Memory B cell (primary cell): ENCODE data around the gene VAT1.
A peak's percentile ranks its signal among the peaks of the same experiment; 100 is the strongest.
"Not testable (repeated sequence)": the region's sequence is repeated elsewhere in the genome, so short reads cannot be mapped to it uniquely, and the experiment has no call there.

Experiments
- ATAC-seq: fragments of 150-1000 bp; cut with Tn5 transposase; 2 replicates; pipeline ENCODE4 v1.10.0; 2021; ENCODE audit warnings: low read depth, mild to moderate bottlenecking, moderate library complexity
- DNase-seq, 2 donors: peaks; one replicate each; pipeline ENCODE4 v3.0.0; 2022; ENCODE audit warnings: low spot score in 2 of 2
- H3K27ac Mint-ChIP-seq: one replicate; pipeline ENCODE4 v1.8.0; 2022; ENCODE audit warnings: mild to moderate bottlenecking, moderate library complexity, mixed read lengths
- H3K27me3 Mint-ChIP-seq: one replicate; pipeline ENCODE4 v1.8.0; 2022; ENCODE audit warnings: mixed read lengths
- H3K36me3 Mint-ChIP-seq: one replicate; pipeline ENCODE4 v1.8.0; 2022; ENCODE audit warnings: mild to moderate bottlenecking, mixed read lengths
- H3K4me1 Mint-ChIP-seq: one replicate; pipeline ENCODE4 v1.8.0; 2022; ENCODE audit warnings: mixed read lengths
- H3K4me3 Mint-ChIP-seq: one replicate; pipeline ENCODE4 v1.8.0; 2022; ENCODE audit warnings: mild to moderate bottlenecking, moderate library complexity, mixed read lengths
- H3K9me3 Mint-ChIP-seq: one replicate; pipeline ENCODE4 v1.8.0; 2022; ENCODE audit warnings: mixed read lengths

VAT1 gene

GRCh38 chr17:43021741-43022512, at the start of gene VAT1:
Gene VAT1, minus strand, starts transcription at chr17:43022385. Its CDS starts 63 bp downstream, at chr17:43022322.
- Mint-ChIP-seq H3K9me3 (no peaks in the 10 kb centered on the region), H3K4me3 (peak within 1 kb of the TSS; percentile 95), H3K36me3 (no peaks in the 10 kb centered on the region), H3K4me1 (peaks cover 28% of the 10 kb centered on the region), H3K27ac (peak within 1 kb of the TSS; percentile 80), H3K27me3 (no peaks in the 10 kb centered on the region)
- ATAC-seq: peak; percentile 44
- DNase-seq: peak; percentile 29 to 59

- Mint-ChIP-seq H3K9me3 (no peaks in the 10 kb centered on the region), H3K27ac (no peak overlapping the region), H3K36me3 (no peaks in the 10 kb centered on the region), H3K4me3 (no peak overlapping the region), H3K4me1 (no peaks in the 10 kb centered on the region), H3K27me3 (no peaks in the 10 kb centered on the region)
- DNase-seq (no peak), ATAC-seq (no peak)
Measured at GRCh38 chr17:43070872-43071271, 48.7 kb upstream of the VAT1 start.

GRCh38 chr17:43070257-43070656, 48.1 kb upstream of the VAT1 start:
- H3K4me1 Mint-ChIP-seq: no peaks in the 10 kb centered on the region
- DNase-seq: no peak
- no peak for ATAC-seq
- H3K36me3 Mint-ChIP-seq: no peaks in the 10 kb centered on the region
- H3K27ac Mint-ChIP-seq: no peak overlapping the region
- H3K4me3 Mint-ChIP-seq: no peak overlapping the region
- H3K9me3 Mint-ChIP-seq: no peaks in the 10 kb centered on the region
- H3K27me3 Mint-ChIP-seq: no peaks in the 10 kb centered on the region

DNA sequence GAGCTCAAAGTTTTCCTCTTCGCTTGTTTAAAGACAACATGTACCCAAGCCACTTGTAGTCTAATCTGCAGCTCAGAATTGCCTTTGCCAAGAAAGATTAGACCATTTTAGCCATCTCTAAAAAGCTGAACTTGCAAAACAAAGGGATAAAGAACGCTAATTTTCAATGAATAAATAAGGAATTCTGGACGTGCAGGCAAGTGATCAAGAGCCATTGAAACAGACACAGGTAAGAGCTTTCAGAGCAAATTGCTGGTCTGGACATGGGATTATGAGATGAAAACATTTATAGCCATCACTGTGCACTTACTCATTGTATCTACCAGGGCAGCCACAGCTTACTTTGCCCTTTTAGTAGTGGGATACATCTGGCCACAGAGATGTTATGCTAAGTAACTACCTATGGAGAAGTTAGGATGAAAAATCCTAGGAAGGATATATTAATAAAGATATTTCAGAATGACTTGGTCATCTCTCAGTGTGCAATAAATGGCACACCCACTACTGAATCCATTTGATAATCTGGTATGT, 47.2 kb upstream of the VAT1 start:
- H3K4me3 Mint-ChIP-seq: no peak overlapping the region
- H3K36me3 Mint-ChIP-seq: no peaks in the 10 kb centered on the region

DNA sequence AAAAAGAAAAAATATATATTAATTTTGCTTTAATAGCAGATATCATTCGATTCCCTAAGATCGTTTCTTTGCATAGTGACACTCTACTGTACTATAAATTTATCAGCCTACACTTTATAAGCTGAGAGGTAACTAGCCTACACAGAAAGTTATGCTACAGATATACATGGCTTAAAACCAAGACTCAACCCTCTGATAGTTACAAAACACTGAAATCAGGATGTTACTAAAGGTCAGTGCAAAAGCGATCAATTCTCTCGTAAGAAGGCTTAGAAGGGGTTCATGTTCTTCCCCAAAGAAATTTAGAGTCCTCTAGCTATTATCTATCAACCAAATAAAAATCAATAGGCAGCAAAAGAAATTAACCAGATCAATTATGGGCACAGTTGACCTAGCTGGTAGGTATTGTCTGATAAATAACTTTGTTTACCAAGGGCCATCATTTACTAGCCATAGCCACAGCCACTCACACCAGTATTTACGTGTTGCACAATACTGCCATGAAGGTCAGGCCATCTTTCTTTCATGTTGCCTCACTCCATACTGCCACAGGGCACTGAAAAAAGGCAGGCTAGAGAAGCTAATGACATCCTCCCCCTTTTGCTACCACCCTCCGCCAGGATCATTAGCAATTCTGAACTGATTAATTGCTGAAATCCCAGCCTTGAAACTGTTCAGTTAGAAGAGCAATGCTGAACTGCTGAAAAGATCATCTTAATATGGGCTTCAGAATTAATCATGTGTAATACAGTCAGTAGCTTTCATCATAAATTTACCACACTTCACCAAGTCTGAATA, 46.6 kb upstream of the VAT1 start:
- H3K36me3 Mint-ChIP-seq: no peaks in the 10 kb centered on the region
- H3K27ac Mint-ChIP-seq: no peak overlapping the region
- no peaks in the 10 kb centered on the region for H3K4me1 Mint-ChIP-seq
- no peaks in the 10 kb centered on the region for H3K27me3 Mint-ChIP-seq
- H3K9me3 Mint-ChIP-seq: no peaks in the 10 kb centered on the region
- H3K4me3 Mint-ChIP-seq: no peak overlapping the region
- no peak for ATAC-seq
- DNase-seq: no peak

More for the DNA sequence above, 47.2 kb upstream of the VAT1 start:
- ATAC-seq: no peak
- no peaks in the 10 kb centered on the region for H3K4me1 Mint-ChIP-seq
- no peak overlapping the region for H3K27ac Mint-ChIP-seq
- no peaks in the 10 kb centered on the region for H3K9me3 Mint-ChIP-seq
- no peak for DNase-seq
- no peaks in the 10 kb centered on the region for H3K27me3 Mint-ChIP-seq

DNA sequence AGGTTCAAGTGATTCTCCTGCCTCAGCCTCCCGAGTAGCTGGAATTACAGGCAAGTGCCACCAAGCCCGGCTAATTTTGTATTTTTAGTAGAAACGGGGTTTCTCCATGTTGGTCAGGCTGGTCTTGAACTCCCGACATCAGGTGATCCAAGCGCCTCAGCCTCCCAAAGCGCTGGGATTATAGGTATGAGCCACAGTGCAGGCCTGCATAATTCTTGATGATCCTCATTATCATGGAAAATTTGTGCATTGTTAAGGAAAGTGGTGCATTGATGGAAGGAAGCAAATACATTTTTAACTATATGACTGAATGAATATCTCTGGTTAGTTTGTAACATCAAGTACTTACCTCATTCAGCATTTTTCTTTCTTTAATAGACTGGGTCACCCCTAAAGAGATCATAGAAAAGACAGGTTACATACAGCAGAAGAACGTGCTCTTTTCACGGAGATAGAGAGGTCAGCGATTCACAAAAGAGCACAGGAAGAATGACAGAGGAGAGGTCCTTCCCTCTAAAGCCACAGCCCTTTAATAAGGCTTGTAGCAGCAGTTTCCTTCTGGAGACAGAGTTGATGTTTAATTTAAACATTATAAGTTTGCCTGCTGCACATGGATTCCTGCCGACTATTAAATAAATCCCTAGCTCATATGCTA, 40.9 kb upstream of the VAT1 start:
- Mint-ChIP-seq H3K4me3 (no peak overlapping the region), H3K27ac (no peak overlapping the region), H3K9me3 (no peaks in the 10 kb centered on the region), H3K4me1 (no peaks in the 10 kb centered on the region), H3K36me3 (peaks cover 2% of the 10 kb centered on the region), H3K27me3 (no peaks in the 10 kb centered on the region)
- ATAC-seq (no peak), DNase-seq (no peak)

- H3K4me3 Mint-ChIP-seq: no peak overlapping the region
- DNase-seq: no peak
- no peak for ATAC-seq
- H3K27ac Mint-ChIP-seq: no peak overlapping the region
- H3K27me3 Mint-ChIP-seq: no peaks in the 10 kb centered on the region
- H3K36me3 Mint-ChIP-seq: peaks cover 8% of the 10 kb centered on the region
- no peaks in the 10 kb centered on the region for H3K9me3 Mint-ChIP-seq
- no peaks in the 10 kb centered on the region for H3K4me1 Mint-ChIP-seq
Measured at GRCh38 chr17:43056051-43056450, 33.9 kb upstream of the VAT1 start.

GRCh38 chr17:43053008-43053407, 30.8 kb upstream of the VAT1 start:
- not testable (repeated sequence) for H3K27me3 Mint-ChIP-seq, H3K27ac Mint-ChIP-seq, ATAC-seq, DNase-seq, H3K9me3 Mint-ChIP-seq, H3K4me1 Mint-ChIP-seq, H3K36me3 Mint-ChIP-seq, H3K4me3 Mint-ChIP-seq

DNA sequence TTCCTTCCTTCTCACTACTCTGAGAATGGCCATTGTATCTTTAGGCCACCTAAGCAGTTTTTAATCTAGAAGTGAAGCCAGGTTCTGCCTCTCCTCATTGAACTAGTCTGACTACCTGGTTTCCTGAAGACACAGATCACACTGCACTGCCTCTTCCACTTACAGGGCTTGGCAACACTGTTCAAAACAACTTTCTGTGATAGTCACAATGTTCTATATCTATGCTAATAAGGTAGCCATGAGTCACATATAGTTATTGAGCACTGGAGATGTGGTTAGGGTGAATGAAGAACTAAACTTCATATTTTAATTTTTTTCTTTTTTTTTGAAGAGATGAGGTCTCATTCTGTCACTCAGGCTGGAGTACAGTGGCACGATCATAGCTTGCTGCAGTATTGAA, 29.8 kb upstream of the VAT1 start:
- no peak overlapping the region for H3K4me3 Mint-ChIP-seq
- no peaks in the 10 kb centered on the region for H3K4me1 Mint-ChIP-seq
- H3K9me3 Mint-ChIP-seq: no peaks in the 10 kb centered on the region
- no peak overlapping the region for H3K27ac Mint-ChIP-seq
- no peaks in the 10 kb centered on the region for H3K27me3 Mint-ChIP-seq
- DNase-seq (no peak), ATAC-seq (no peak)
- peaks cover 8% of the 10 kb centered on the region for H3K36me3 Mint-ChIP-seq

DNA sequence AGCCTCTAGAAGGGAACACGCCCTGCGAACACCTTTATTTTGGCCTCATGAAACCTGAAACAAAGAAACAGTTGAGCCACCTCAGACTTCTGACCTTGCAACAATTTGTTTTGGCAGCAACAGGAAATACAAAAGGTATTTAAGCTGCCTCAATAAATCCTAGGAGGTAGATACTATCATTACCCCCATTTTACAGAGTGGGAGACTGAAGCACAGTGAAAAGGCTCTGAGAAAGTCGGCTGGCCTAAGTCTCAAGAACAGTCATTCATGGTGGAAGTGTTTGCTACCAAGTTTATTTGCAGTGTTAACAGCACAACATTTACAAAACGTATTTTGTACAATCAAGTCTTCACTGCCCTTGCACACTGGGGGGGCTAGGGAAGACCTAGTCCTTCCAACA, 21.8 kb upstream of the VAT1 start:
- H3K4me1 Mint-ChIP-seq: no peaks in the 10 kb centered on the region
- H3K9me3 Mint-ChIP-seq: no peaks in the 10 kb centered on the region
- H3K4me3 Mint-ChIP-seq: no peak overlapping the region
- no peaks in the 10 kb centered on the region for H3K36me3 Mint-ChIP-seq
- no peak for DNase-seq
- H3K27me3 Mint-ChIP-seq: no peaks in the 10 kb centered on the region
- H3K27ac Mint-ChIP-seq: no peak overlapping the region
- no peak for ATAC-seq

- ATAC-seq (no peak), DNase-seq (no peak)
- Mint-ChIP-seq H3K36me3 (no peaks in the 10 kb centered on the region), H3K27me3 (no peaks in the 10 kb centered on the region), H3K27ac (no peak overlapping the region), H3K9me3 (no peaks in the 10 kb centered on the region), H3K4me1 (no peaks in the 10 kb centered on the region), H3K4me3 (no peak overlapping the region)
Measured at GRCh38 chr17:43043307-43043706, 21.1 kb upstream of the VAT1 start.

DNA sequence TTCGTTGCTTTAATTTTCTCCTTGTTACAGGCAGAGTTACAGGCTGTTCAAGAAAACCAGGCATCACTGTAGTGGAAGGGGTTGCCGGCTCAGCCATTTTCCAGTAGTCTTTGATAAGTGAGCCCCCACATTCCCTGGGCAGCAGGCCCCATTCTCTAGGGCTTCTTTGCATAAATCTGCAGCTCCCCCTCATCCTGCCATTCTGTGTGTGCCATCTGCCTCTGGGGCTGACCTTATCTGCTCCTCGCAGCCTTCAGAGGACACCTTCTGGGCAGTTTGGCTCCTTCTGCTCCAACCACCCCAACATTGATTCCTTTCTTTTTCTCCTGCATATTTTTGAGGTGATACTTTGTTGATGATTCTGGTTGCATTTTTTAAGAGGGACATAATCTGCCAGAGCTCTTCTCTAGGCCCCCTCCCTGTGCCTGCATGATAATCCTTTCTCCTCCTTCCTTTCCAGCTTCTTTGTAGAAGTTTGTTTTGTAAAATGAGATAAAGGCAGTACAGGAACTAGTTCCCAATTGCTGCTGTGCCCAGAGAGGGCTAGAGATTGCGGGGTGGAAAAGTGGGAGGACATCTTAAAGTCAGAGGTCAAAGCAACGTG, 19.9 kb upstream of the VAT1 start:
- Mint-ChIP-seq H3K9me3 (no peaks in the 10 kb centered on the region), H3K4me3 (no peak overlapping the region)
- DNase-seq: no peak

DNA sequence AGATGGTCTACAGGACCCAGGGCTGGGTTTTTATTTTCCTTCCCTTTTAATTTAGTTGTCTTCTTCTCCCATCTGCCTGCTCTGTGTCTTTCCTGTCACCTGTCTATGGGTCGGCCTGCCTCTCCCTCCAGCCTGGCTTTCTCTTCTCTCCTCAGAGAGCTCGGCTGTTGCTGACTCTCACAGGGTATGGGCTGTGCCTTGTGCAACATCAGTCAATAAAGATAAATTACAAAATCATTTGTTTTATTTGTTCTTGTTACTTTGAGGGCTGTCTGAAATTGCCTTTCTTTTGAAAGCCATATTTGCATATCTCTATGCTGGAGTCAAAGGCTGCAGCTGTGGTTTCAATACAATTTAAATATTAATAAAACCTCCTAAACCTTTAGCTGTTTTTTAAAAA, 18.5 kb upstream of the VAT1 start:
- Mint-ChIP-seq H3K9me3 (no peaks in the 10 kb centered on the region), H3K4me3 (no peak overlapping the region), H3K27me3 (no peaks in the 10 kb centered on the region), H3K36me3 (no peaks in the 10 kb centered on the region), H3K4me1 (no peaks in the 10 kb centered on the region), H3K27ac (no peak overlapping the region)
- DNase-seq (no peak), ATAC-seq (no peak)

More for the DNA sequence above, 19.9 kb upstream of the VAT1 start:
- no peaks in the 10 kb centered on the region for H3K4me1 Mint-ChIP-seq
- no peaks in the 10 kb centered on the region for H3K36me3 Mint-ChIP-seq
- H3K27me3 Mint-ChIP-seq: no peaks in the 10 kb centered on the region
- peak overlapping the region; percentile 26 for H3K27ac Mint-ChIP-seq
- no peak for ATAC-seq

GRCh38 chr17:43039646-43040045, 17.5 kb upstream of the VAT1 start:
- Mint-ChIP-seq H3K27me3 (no peaks in the 10 kb centered on the region), H3K27ac (no peak overlapping the region), H3K36me3 (no peaks in the 10 kb centered on the region), H3K4me1 (no peaks in the 10 kb centered on the region), H3K9me3 (no peaks in the 10 kb centered on the region), H3K4me3 (no peak overlapping the region)
- DNase-seq: no peak
- no peak for ATAC-seq
